ENCODE data around the gene DPY30.
"Not testable (repeated sequence)": the region's sequence is repeated elsewhere in the genome, so short reads cannot be mapped to it uniquely, and the experiment has no call there.

The DPY30 gene

DNA sequence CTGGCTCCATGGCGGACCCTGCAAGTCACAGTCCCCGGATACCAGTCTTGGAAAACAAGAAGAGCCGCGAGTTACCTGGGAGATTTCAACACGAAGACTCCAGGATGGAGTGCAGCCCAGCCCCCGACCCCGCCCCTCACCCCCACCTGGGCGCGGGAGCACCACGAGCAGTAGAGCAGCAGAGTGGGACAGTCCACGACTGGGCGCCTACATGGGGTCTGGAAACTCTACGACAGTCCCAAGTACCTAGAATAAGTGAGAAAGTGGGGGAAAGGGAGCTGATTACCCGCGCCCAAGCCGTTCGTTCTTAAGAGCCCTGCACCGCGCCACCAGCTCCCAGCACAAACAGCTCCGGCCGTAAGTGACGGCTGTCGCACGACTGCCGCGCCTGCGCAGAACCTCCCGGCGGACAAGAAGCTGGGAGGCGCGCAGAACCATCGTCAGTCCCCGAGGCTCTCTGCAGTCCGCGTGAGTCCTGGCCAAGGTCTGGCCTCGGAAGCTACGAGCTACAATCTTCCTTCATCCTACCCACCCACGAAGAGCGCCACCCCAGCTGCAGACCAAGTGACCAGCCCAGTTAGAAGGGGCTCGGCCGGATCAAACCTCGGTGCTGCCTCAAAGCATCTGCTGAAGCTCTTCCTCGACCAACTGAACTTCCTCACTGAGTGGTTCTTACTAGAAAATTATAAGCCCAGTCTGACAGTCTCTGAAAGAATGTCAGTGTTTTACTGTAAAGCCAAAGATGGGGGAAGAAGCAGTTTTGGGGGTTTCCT is at the start of gene DPY30:
TSS of gene DPY30 (minus strand) at position 359 of the 773 bp plus-strand sequence. CDS start at position 10, 349 bp downstream.
- peak; percentile 87 to 88 for DNase-seq

GRCh38 chr2:32074134-32074506 is 34.5 kb upstream of the DPY30 start:
- DNase-seq: no peak

GRCh38 chr2:32067549-32067948 is 27.9 kb upstream of the DPY30 start:
- DNase-seq: no peak

DNA sequence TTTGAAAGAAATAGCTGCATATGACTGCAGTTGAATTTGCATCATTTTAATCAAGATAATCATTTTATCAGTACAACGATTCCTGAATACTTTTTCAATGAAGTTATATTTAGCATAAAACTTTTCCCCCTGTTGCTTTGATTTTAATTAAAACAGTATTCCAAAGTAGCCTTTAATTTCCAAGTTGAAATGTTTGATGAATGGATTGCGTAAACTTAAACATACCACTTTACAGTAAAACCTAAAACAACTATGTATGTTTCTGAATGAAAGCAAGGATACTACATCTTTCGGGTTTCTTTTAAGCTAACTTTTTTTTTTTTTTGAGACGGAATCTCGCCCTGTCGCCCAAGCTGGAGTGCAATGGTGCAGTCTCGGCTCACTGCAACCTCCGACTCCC is 25.1 kb upstream of the DPY30 start:
- DNase-seq: no peak

DNA sequence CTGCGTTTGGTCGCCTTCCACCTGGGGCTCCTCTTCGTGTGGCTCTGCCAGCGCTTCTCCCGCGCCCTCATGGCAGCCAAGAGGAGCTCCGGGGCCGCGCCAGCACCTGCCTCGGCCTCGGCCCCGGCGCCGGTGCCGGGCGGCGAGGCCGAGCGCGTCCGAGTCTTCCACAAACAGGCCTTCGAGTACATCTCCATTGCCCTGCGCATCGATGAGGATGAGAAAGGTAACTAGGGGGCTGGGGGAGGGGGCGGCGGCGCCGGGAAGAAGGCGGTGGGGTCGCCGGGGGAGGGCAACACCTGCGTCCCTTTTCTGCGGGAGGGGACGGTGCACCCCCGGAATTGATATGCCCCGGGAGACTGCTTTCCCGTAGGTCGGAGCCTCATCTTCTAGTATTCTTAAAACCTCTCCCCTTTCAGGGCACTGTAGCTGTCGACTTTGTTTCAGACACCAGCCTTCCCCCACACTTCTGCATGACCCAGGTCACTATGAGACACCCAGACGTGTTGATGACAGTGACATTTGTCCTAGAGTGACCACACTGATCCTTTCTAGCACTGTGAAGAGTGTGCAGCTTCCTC is 24.5 kb upstream of the DPY30 start:
- peak; percentile 3 to 21 for DNase-seq

DNA sequence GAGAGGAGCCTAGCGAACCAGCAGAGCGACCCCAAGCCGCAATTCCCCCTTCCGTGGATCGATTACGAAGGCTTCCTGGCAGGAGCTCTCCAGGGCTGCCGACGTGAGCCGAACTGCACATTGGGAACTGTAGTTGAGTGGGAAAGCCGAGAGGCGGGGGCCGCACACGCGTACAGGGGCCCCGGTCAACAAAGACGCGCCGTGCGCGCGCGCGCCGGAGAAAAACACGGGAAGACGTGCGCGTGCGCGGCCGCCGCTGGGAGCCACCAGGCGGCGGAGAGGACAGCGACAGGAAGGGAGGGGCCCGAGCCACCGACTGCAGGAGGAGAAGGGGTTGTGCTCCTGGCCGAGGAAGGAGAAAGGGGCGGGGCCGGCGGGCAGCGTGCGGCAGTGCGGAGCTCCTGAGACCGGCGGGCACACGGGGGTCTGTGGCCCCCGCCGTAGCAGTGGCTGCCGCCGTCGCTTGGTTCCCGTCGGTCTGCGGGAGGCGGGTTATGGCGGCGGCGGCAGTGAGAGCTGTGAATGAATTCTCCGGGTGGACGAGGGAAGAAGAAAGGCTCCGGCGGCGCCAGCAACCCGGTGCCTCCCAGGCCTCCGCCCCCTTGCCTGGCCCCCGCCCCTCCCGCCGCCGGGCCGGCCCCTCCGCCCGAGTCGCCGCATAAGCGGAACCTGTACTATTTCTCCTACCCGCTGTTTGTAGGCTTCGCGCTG is 23.9 kb upstream of the DPY30 start, which contains the start of gene SPAST:
TSS of gene SPAST (plus strand) at position 247 of the 711 bp plus-strand sequence. CDS start at position 523, 276 bp downstream.
- peak; percentile 96 to 98 for DNase-seq

GRCh38 chr2:32061973-32062861 is 22.6 kb upstream of the DPY30 start:
- no peak for DNase-seq

DNA sequence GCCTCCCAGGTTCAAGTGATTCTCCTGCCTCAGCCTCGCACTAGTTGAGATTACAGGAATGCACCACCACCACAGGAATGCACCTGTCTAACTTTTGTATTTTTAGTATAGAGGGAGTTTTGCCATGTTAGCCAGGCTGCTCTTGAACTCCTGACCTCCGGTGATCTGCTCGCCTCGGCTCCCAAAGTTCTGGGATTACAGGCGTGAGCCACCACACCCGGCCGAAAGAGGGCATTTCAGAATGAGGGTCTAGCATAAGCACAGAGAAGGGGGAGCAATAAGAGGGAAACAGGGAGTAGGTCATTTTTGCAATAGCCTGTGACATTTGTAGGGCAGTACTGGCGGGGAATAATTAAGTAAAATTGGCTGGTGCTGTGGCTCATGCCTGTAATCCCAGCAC is 21.8 kb upstream of the DPY30 start:
- no peak for DNase-seq

GRCh38 chr2:32060266-32060665 is 20.7 kb upstream of the DPY30 start:
- no peak for DNase-seq

DNA sequence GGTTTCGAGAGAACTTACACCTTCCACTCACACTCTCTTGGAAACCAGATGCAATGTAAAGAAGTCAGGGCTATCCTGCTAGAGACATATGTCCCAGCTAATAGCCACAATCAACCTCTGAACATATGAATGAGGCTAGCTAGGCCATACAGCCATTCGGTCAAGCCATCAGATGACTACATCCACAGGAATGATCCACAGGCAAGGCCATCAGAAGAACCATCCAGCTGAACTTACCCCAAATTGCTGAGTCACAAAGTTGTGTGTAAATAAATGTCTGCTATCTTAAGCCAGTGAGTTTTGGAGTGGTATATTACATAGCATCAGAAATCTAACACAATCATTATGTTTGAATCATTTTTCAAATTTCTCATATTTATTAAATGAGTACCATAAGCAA is 18.5 kb upstream of the DPY30 start:
- no peak for DNase-seq

- DNase-seq: not testable (repeated sequence)
Observed at GRCh38 chr2:32054583-32054982, 15.0 kb upstream of the DPY30 start.

DNA sequence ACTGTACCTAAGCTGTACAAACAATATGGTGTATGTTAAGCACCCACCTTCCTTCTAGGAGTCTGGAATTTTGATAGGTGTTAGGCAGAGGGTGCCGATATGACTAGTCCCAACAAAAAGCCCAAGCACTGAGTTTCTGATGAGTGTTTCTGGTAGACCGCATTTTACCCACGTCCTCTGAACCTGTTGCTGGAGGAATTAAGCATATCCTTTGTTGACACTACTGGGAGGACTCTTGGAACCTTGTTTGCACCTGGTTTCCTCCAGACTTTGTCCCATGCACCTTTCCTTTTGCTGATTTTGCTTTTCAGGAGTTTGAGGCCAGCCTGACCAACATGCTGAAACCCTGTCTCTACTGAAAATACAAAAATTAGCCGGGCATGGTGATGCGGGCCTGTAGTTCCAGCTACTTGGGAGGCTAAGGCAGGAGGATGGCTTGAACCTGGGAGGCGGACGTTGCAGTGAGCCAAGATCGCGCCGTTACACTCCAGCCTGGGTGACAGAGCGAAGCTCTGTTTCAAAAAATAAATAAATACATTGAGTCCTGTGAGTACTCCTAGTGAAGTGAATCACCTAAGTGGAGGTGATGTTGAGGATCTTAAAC is 12.3 kb upstream of the DPY30 start:
- DNase-seq: no peak

GRCh38 chr2:32043561-32043960 is 4.0 kb upstream of the DPY30 start:
- DNase-seq: no peak

DNA sequence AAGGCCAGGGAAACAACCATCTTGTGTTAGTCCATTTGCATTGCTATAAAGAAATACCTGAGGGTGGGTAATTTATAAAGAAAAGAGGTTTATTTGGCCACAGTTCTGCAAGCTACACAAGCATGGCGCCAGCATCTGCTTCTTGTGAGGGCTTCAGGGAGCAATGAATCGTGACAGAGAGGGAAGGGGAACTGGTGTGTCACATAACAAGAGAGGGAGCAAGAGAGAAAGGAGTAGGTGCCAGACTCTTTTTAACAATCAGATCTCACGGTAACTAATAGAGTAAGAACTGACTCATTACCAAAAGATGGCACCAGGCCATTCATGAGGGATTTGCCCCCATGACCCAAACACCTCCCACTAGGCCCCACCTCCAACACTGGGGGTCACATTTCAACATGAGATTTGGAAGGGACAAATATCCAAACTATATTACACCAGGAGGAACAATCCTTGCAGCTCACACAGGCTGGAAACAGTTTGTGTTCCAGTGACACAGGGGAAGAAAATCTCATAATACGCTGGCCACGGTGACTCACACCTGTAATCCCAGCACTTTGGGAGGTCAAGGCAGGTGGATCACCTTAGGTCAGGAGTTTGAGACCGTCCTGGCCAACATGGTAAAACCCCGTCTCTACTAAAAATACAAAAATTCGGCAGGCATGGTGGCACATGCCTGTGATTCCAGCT is 5.3 kb downstream of the DPY30 start:
- DNase-seq: not testable (repeated sequence)

- not testable (repeated sequence) for DNase-seq
Observed at GRCh38 chr2:32018789-32019482, 20.7 kb downstream of the DPY30 start.

- DNase-seq: no peak
Observed at GRCh38 chr2:32012872-32013271, 26.7 kb downstream of the DPY30 start.

DNA sequence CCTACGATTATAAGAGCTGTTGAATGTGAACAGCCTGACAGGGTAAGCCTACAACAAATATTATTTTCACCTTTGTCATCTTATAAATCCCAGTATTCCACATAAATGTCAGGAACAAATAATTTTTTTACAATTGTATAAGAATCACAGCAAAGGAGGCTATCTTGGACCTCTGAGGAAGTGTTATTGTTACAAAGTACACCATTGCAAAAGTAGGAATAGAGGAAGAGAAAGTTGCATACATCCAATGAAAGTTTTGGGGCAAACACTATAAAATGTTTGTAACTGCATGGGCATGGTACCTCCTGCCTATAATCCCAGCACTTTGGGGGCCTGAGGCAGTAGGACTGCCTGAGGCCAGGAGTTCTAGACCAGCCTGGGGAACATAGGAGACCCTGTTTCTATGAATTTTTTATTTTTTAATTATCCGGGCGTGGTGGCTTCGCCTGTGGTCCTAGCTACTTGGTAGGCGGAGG is 28.1 kb downstream of the DPY30 start:
- DNase-seq: no peak

- DNase-seq: peak; percentile 89 to 91
Observed at GRCh38 chr2:32010670-32011484, 28.7 kb downstream of the DPY30 start, which contains the start of gene MEMO1. Gene MEMO1 (minus strand): TSS chr2:32011008. CDS start chr2:32010247, 761 bp downstream.

GRCh38 chr2:32010280-32010669 is 29.3 kb downstream of the DPY30 start:
- DNase-seq: peak; percentile 57 to 59
